Stomach (tissue), 9 donors: Measurements from ENCODE around the gene BNC2. TPM values are rescaled to one million over a fixed set of nuclear protein-coding genes. Genes with fewer than 3 reads are reported as not detected.

Source experiments
- DNase-seq, 2 donors: peaks; one replicate each; pipeline versions ENCODE4 v3.0.0 to v3.0.0-alpha.2; 2013 to 2019
- H3K27ac ChIP-seq, 5 donors: fragments of 200-600 bp in 4 of 5; sonication (generic) in 4 of 5; one replicate each; pipeline ENCODE4 v1.5.1; 2013 to 2019; ENCODE audit warnings: mild to moderate bottlenecking in 1 of 5, moderate library complexity in 1 of 5
- H3K27me3 ChIP-seq, 3 donors: fragments of 200-600 bp; sonication (generic); one replicate each; pipeline ENCODE4 v1.5.1; 2017 to 2019; ENCODE audit warnings: mixed run types in 1 of 3
- H3K36me3 ChIP-seq, 4 donors: fragments of 200-600 bp; sonication (generic); 1 replicate in 3 of 4; 2 replicates in 1 of 4; pipeline ENCODE4 v1.5.1; 2016 to 2019
- H3K4me1 ChIP-seq, 4 donors: fragments of 200-600 bp; sonication (generic); one replicate each; pipeline ENCODE4 v1.5.1; 2016 to 2019
- H3K4me3 ChIP-seq, 4 donors: fragments of 200-600 bp; sonication (generic) in 3 of 4; one replicate each; pipeline ENCODE4 v1.5.1; 2016 to 2019; ENCODE audit warnings: mild to moderate bottlenecking in 1 of 4
- H3K9me3 ChIP-seq, 4 donors: fragments of 200-600 bp; sonication (generic); one replicate each; pipeline ENCODE4 v1.5.1; 2016 to 2019
- CTCF ChIP-seq, 7 experiments: fragments of 450-650 bp in 4 of 7; fragments of 200-600 bp in 3 of 7; sonication (generic) in 3 of 7; IDR thresholded peaks; one replicate each; pipeline ENCODE4 v1.5.1; 2016 to 2019; ENCODE audit warnings: antibody characterized with exemption in 7 of 7, control low read depth in 2 of 7, mild to moderate bottlenecking in 1 of 7
- EP300 ChIP-seq: sonication (generic); formaldehyde crosslinking; IDR thresholded peaks from one replicate; pipeline ENCODE4 v1.6.1; 2017; ENCODE audit warnings: antibody characterized with exemption
- POLR2A ChIP-seq, 4 donors: fragments of 450-650 bp; IDR thresholded peaks; one replicate each; pipeline ENCODE4 v1.6.1; 2016; ENCODE audit warnings: antibody characterized with exemption in 4 of 4, control low read depth in 2 of 4, mild to moderate bottlenecking in 1 of 4, moderate library complexity in 1 of 4
- POLR2AphosphoS5 ChIP-seq, 3 donors: sonication (generic); formaldehyde crosslinking; IDR thresholded peaks; one replicate each; pipeline ENCODE4 v1.6.1; 2016; ENCODE audit warnings: antibody characterized with exemption in 3 of 3
- WGBS, 5 donors: extraction: QIAGEN DNeasy Blood & Tissue Kit in 3 of 5; methylation state at CpG; one replicate each; pipeline versions ENCODE4 v1.1.5 to v1.1.7; 2013 to 2018; 5-methylcytosine and 5-hydroxymethylcytosine counted together
- intact Hi-C: fragments of 100-400 bp; cut with DNase I; formaldehyde crosslinking; loops from one replicate; pipeline ENCODE4 v1.15.1; 2023; ENCODE audit warnings: low total_unique reads
- polyA plus RNA-seq, 3 donors: library from polyadenylated mRNA; stranded (reverse); fragments of 200-250 nt; gene quantifications; one replicate each; pipeline ENCODE4 v1.2.3, GENCODE V29; 2013
- total RNA-seq, 5 donors: library from RNA; depleted of rRNA; stranded (reverse); fragments of >200 nt; gene quantifications; one replicate each; pipeline versions ENCODE4 v1.1.0 to v1.2.3, GENCODE V29; 2014 to 2016
- donor health status: healthy with polysubstance abuse.
- donor health status: Bipolar disorder and iron deficiency.
- donor health status: healthy.

BNC2 gene
- total and polyA plus RNA-seq, 8 donors, result 1.1 to 60.7 (median 7.6) TPM

DNA sequence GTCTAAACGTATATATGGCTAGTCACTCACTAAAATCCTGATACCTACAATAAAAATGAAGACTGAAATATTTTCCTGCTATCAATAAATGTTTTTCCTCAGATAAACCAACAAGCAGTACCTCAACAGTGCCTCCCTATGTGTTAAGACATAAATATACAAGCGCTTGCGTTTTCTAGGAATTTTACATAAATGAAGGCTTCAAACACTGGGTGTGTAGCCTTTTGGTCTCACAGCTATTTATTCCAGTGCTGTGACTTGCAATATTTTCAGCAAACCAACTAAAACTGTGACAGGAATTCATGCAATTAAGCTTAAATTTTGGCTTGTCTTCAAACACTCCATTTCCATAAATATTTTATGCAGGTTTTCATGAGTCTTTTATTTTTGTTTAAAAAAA lies 437.0 kb downstream of the BNC2 start:
- H3K4me1 ChIP-seq, result no peaks in the 10 kb centered on the region
- H3K27me3 ChIP-seq, result no peaks in the 10 kb centered on the region
- no peak overlapping the region for H3K27ac ChIP-seq
- intact Hi-C loops, result no loop called here
- H3K4me3 ChIP-seq, result no peak overlapping the region
- TF ChIP-seq EP300 (no peak), POLR2AphosphoS5 (IDR thresholded peaks at IDR 0.05) (no peak), POLR2A (IDR thresholded peaks at IDR 0.05) (no peak), CTCF (IDR thresholded peaks at IDR 0.05) (no peak)
- H3K9me3 ChIP-seq, result no peaks in the 10 kb centered on the region
- H3K36me3 ChIP-seq, result peaks cover 0 to 11% (median 4%) of the 10 kb centered on the region in 4 donors
- DNase-seq, result no peak
- 92 to 98% (median 94%) methylated on average over 3 of the region's 3 CpGs for WGBS, 5 donors

GRCh38 chr9:16431666-16432392 lies 438.6 kb downstream of the BNC2 start:
- TF ChIP-seq CTCF (IDR thresholded peaks at IDR 0.05) (no peak), EP300 (no peak), POLR2AphosphoS5 (IDR thresholded peaks at IDR 0.05) (no peak)
- WGBS, 5 donors, result 70 to 88% (median 79%) methylated on average over 3 of the region's 3 CpGs
- peaks cover 0 to 7% (median 2%) of the 10 kb centered on the region in 4 donors for H3K36me3 ChIP-seq
- no peaks in the 10 kb centered on the region for H3K27me3 ChIP-seq
- no peaks in the 10 kb centered on the region for H3K4me1 ChIP-seq
- H3K4me3 ChIP-seq, result no peak overlapping the region
- intact Hi-C loops, result no loop called here
- no peak overlapping the region for H3K27ac ChIP-seq
- DNase-seq, result no peak
- no peaks in the 10 kb centered on the region for H3K9me3 ChIP-seq

DNA sequence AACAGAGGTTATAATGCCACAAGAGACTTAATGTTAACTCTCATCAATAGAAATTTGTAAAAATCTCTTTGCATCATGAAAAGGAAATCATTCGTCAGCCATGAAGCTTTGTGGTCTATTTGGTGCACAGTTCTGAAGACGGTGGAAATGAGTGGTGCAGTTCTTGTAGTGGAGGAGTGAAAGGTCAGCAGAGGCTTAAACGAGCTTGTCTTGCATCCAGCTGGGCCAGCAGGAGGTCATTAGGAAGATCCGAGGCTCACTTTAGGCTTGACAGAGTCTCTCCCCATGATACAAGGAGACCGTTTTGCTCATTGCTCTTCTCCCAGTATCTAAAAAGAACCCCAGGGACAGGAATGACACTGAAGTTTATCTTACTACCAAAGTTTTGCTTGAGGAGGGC lies 440.8 kb downstream of the BNC2 start:
- no peak overlapping the region for H3K27ac ChIP-seq
- H3K9me3 ChIP-seq, result no peaks in the 10 kb centered on the region
- intact Hi-C loops, result no loop called here
- H3K36me3 ChIP-seq, result no peaks in the 10 kb centered on the region
- no peak overlapping the region for H3K4me3 ChIP-seq
- DNase-seq, result no peak
- 35 to 45% (median 41%) methylated on average over 5 of the region's 5 CpGs for WGBS, 5 donors
- H3K4me1 ChIP-seq, result no peaks in the 10 kb centered on the region
- TF ChIP-seq CTCF (IDR thresholded peaks at IDR 0.05), result no peak
- no peak for TF ChIP-seq EP300
- no peak for TF ChIP-seq POLR2A (IDR thresholded peaks at IDR 0.05)
- TF ChIP-seq POLR2AphosphoS5 (IDR thresholded peaks at IDR 0.05), result no peak
- no peaks in the 10 kb centered on the region for H3K27me3 ChIP-seq

GRCh38 chr9:16427873-16428427 lies 442.5 kb downstream of the BNC2 start:
- Histone ChIP-seq H3K27ac (no peak overlapping the region), H3K36me3 (no peaks in the 10 kb centered on the region), H3K4me3 (no peak overlapping the region), H3K4me1 (no peaks in the 10 kb centered on the region), H3K27me3 (no peaks in the 10 kb centered on the region), H3K9me3 (no peaks in the 10 kb centered on the region)
- TF ChIP-seq EP300 (no peak), POLR2A (IDR thresholded peaks at IDR 0.05) (no peak), POLR2AphosphoS5 (IDR thresholded peaks at IDR 0.05) (no peak)
- 86 to 92% (median 90%) methylated on average over 6 of the region's 6 CpGs for WGBS, 5 donors
- intact Hi-C loops, result no loop called here
- no peak for DNase-seq

DNA sequence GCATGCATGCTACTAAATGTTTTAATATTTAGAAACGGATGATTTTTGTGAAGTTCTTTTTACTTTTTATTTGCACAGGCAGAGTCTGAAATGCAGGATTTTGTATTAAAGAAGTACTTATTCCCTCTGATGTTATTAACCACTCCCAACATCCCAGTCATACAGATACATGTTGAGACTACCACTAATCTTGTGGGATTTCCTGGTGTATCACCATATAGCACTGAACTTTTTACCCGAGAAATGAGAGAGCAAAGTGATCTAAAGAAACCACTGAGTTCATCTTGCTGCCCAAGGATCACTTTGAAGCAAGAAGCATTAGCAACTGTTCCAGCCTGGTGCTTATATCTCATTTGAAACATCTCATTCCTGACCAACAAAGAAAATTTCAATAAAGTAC lies 443.8 kb downstream of the BNC2 start:
- DNase-seq, result no peak
- TF ChIP-seq POLR2AphosphoS5 (IDR thresholded peaks at IDR 0.05) (no peak), CTCF (IDR thresholded peaks at IDR 0.05) (no peak), EP300 (no peak), POLR2A (IDR thresholded peaks at IDR 0.05) (no peak)
- intact Hi-C loops, result no loop called here
- Histone ChIP-seq H3K4me3 (no peak overlapping the region), H3K9me3 (no peaks in the 10 kb centered on the region), H3K27ac (no peak overlapping the region), H3K27me3 (no peaks in the 10 kb centered on the region), H3K4me1 (no peaks in the 10 kb centered on the region), H3K36me3 (no peaks in the 10 kb centered on the region)
- 54 to 92% (median 80%) methylated on average over 2 of the region's 2 CpGs for WGBS, 5 donors
